Body of pancreas (tissue), 4 donors: ENCODE results near the gene KRT23. TPM values are rescaled to one million over a fixed set of nuclear protein-coding genes. Genes with fewer than 3 reads are reported as not detected.

ENCODE experiments used
- ATAC-seq: fragments of 150-250 bp; one replicate; pipeline ENCODE4 v1.9.1; 2016
- DNase-seq, 4 donors: peaks; one replicate each; pipeline ENCODE4 v3.0.0-alpha.2; 2019
- H3K27ac ChIP-seq, 4 donors: fragments of 200-600 bp; sonication (generic); 1 replicate in 3 of 4; 2 replicates in 1 of 4; pipeline versions ENCODE4 v1.5.1 to v1.6.1; 2016 to 2019; ENCODE audit warnings: mild to moderate bottlenecking in 1 of 4, mixed read lengths in 1 of 4, moderate library complexity in 1 of 4
- H3K27me3 ChIP-seq, 2 donors: fragments of 200-600 bp; sonication (generic); one replicate each; pipeline ENCODE4 v1.6.0; 2016; ENCODE audit warnings: mild to moderate bottlenecking in 1 of 2
- H3K36me3 ChIP-seq, 2 donors: fragments of 200-600 bp; sonication (generic); replicated peaks in 1 of 2; 2 replicates each; pipeline ENCODE4 v1.5.1; 2016; ENCODE audit warnings: low read depth in 2 of 2; ENCODE audit not compliant: insufficient read depth in 1 of 2
- H3K4me1 ChIP-seq: fragments of 200-600 bp; sonication (generic); one replicate; pipeline ENCODE4 v1.6.0; 2016
- H3K4me3 ChIP-seq, 2 donors: fragments of 200-600 bp; sonication (generic); 1 replicate in 1 of 2; 2 replicates in 1 of 2; pipeline ENCODE4 v1.5.1; 2016 to 2019
- H3K9me3 ChIP-seq, 3 donors: fragments of 200-600 bp; sonication (generic); 1 replicate in 2 of 3; 2 replicates in 1 of 3; pipeline ENCODE4 v1.5.1; 2016
- POLR2A ChIP-seq, 3 donors: fragments of 450-650 bp; IDR thresholded peaks; one replicate each; pipeline ENCODE4 v1.6.1; 2016; ENCODE audit warnings: antibody characterized with exemption in 3 of 3, mild to moderate bottlenecking in 2 of 3
- WGBS, 2 donors: methylation state at CpG; one replicate each; pipeline ENCODE4 v1.1.5; 2017; 5-methylcytosine and 5-hydroxymethylcytosine counted together
- intact Hi-C: fragments of 100-400 bp; cut with DNase I; formaldehyde crosslinking; loops from one replicate; pipeline ENCODE4 v1.15.1; 2023
- total RNA-seq, 2 donors: library from RNA; depleted of rRNA; stranded (reverse); fragments of >200 nt; gene quantifications; one replicate each; pipeline ENCODE4 v1.1.0, GENCODE V29; 2016
- TF ChIP-seq, protein P1 (sequence below), 7 experiments: fragments of 450-650 bp in 4 of 7; fragments of 200-600 bp in 3 of 7; sonication (generic) in 3 of 7; IDR thresholded peaks; one replicate each; pipeline ENCODE4 v1.5.1; 2016 to 2019; ENCODE audit warnings: antibody characterized with exemption in 7 of 7

Gene KRT23
- total RNA-seq, 2 donors from 2014 or later, result 2.3 to 9.6 TPM

DNA sequence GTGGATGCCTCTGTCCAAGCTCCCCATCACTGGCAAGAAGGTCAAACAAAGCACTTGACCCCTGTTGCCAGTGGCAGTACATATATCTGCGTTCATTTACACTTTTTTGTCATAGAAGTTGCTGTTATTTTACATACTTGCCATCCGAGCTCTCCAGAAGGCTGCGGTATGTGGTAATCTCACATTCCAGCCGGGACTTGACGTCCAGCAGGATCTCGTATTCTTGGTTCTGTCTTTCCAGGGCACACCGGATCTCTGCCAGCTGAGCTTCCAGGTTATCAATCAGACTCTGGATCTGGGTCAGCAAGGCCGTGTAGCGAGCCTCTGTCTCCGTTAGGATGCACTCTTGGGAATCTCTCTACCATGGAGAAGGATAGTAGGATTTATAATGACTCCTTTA, 22.7 kb upstream of the KRT23 start:
- Histone ChIP-seq H3K36me3 (no peaks in the 10 kb centered on the region), H3K27me3 (no peaks in the 10 kb centered on the region), H3K9me3 (no peaks in the 10 kb centered on the region), H3K27ac (peak overlapping the region in 3 of 4 donors; percentile 29 to 69 (median 68)), H3K4me3 (no peak overlapping the region), H3K4me1 (peaks cover 33% of the 10 kb centered on the region)
- 35 to 59% methylated on average over 10 of the region's 10 CpGs for WGBS, 2 donors
- TF ChIP-seq POLR2A (IDR thresholded peaks at IDR 0.05), result no peak
- TF ChIP-seq, protein P1, sequence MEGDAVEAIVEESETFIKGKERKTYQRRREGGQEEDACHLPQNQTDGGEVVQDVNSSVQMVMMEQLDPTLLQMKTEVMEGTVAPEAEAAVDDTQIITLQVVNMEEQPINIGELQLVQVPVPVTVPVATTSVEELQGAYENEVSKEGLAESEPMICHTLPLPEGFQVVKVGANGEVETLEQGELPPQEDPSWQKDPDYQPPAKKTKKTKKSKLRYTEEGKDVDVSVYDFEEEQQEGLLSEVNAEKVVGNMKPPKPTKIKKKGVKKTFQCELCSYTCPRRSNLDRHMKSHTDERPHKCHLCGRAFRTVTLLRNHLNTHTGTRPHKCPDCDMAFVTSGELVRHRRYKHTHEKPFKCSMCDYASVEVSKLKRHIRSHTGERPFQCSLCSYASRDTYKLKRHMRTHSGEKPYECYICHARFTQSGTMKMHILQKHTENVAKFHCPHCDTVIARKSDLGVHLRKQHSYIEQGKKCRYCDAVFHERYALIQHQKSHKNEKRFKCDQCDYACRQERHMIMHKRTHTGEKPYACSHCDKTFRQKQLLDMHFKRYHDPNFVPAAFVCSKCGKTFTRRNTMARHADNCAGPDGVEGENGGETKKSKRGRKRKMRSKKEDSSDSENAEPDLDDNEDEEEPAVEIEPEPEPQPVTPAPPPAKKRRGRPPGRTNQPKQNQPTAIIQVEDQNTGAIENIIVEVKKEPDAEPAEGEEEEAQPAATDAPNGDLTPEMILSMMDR (IDR thresholded peaks at IDR 0.05), result no peak
- no peak for ATAC-seq
- DNase-seq, result peak in 3 of 4 donors; percentile 17 to 52 (median 24)
- intact Hi-C loops, result no loop called here

DNA sequence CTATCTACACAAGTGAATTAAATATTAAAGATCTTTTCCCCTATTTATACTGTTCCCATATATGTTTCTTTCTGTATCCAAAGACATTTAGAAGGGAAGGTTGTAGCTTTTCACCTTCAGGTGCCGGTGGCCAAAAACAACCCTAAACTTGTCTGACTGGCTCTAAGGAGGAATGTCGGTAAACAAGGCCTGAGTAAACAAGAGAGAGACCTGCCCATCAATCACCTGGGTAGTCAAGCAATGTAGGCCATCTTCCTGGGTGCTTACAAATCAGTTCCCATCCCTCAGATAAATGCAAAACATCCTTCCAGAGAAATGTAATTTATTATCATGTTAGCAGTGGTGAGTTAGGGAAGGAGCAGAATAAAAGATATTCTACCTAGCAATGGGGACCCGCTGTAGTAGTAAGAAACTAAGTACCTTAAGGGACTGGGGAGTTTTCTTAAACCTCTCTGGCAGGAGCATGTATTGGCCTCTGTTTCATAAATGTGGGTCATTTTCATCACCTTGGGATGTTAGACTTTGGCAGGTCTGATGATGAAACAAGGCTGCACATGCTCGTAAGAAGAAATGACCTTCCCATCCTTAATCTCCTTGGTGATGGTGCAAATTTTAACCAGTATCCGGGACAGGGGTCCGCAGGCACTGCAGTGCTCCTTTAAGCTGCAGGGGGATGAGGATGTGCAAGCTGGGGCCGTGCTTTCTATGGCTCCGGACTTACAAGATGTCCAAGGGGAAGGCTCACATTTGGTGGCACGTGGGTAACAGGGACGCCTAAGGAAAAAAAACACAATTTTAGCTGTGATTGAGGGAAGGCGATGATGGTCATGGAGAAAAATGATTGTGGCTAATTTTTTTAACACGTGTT, 20.9 kb upstream of the KRT23 start:
- Histone ChIP-seq H3K4me1 (peaks cover 35% of the 10 kb centered on the region), H3K4me3 (no peak overlapping the region), H3K9me3 (no peaks in the 10 kb centered on the region), H3K27ac (peak overlapping the region in 3 of 4 donors; percentile 53 to 69 (median 53)), H3K27me3 (no peaks in the 10 kb centered on the region), H3K36me3 (no peaks in the 10 kb centered on the region)
- no peak for TF ChIP-seq POLR2A (IDR thresholded peaks at IDR 0.05)
- TF ChIP-seq, protein P1 (IDR thresholded peaks at IDR 0.05), result no peak
- intact Hi-C loops, result no loop called here
- peak in 3 of 4 donors; percentile 14 to 35 (median 25) for DNase-seq
- ATAC-seq, result peak; percentile 30
- WGBS, 2 donors, result 56 to 61% methylated on average over 12 of the region's 12 CpGs

DNA sequence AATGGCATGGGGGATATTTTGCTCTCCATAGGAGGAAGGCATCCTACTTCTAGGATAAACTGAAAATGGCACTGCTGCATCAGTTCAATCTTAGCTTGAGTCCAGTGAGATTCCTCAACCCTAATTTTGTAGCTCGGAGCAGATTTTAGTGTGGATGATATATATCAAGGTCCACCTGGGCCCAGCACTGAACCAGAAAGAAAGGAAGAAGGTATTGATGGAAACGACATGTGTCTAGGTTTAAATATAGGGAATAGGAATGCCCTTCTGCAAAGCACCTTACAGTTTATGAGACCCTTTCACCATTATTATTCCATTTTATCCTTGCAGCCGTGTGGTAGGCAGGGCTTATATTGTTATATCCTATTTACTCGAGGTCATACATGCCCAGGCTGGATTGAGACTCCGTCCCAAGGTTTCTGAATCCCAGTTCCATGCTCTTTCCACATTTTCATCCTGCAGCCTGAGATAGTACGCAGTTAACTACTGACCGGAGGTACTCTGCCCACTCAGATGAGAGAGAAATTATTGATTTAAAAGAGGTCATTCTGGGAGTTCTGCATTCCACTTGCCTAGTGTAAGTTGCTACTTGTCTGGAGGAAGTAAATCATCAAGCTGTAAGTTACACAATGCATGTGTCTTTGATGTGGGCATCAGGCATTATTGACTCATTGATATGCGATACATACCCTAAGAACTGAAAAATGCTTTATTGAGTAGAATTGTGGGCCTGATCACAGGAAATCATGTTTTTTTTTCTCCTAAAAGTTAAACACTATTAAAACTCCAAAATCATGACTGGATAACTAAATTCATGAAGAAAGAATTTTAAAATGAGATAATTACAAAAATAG, 19.2 kb upstream of the KRT23 start:
- Histone ChIP-seq H3K4me3 (no peak overlapping the region), H3K27ac (peak overlapping the region; percentile 37 to 69 (median 53)), H3K9me3 (no peaks in the 10 kb centered on the region), H3K36me3 (no peaks in the 10 kb centered on the region), H3K4me1 (peaks cover 36% of the 10 kb centered on the region), H3K27me3 (no peaks in the 10 kb centered on the region)
- intact Hi-C loops, result no loop called here
- TF ChIP-seq, protein P1 (IDR thresholded peaks at IDR 0.05), result no peak
- TF ChIP-seq POLR2A (IDR thresholded peaks at IDR 0.05), result peak in 1 of 3 donors; percentile 13
- peak; percentile 86 for ATAC-seq
- peak in 1 of 4 donors; percentile 26 for DNase-seq
- 49 to 56% methylated on average over 8 of the region's 8 CpGs for WGBS, 2 donors

DNA sequence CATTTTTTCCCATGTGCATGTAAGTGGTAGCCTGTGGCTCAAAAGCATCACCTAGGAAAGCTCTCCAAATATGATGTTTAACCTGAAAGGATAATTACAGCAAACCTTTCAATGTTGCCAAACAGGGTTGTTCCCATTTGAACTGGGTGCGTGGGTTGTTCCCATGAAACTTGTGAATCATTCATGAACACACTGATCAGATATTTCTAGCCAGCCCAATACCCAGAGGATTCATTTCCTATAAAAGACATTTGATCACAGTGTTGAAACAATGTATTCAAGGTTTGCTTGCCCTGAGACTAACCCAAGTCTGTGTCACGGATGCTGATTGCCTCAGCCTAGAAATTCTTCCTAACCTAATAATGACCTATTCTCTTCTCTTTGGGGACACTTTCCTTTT, 16.4 kb upstream of the KRT23 start:
- intact Hi-C loops, result no loop called here
- ATAC-seq, result peak; percentile 36
- no peaks in the 10 kb centered on the region for H3K36me3 ChIP-seq
- no peak overlapping the region for H3K4me3 ChIP-seq
- H3K27ac ChIP-seq, result peak overlapping the region; percentile 6 to 71 (median 36)
- peak in 2 of 4 donors; percentile 13 to 16 for DNase-seq
- no peak for TF ChIP-seq POLR2A (IDR thresholded peaks at IDR 0.05)
- TF ChIP-seq, protein P1 (IDR thresholded peaks at IDR 0.05), result no peak
- no peaks in the 10 kb centered on the region for H3K9me3 ChIP-seq
- peaks cover 29% of the 10 kb centered on the region for H3K4me1 ChIP-seq
- no peaks in the 10 kb centered on the region for H3K27me3 ChIP-seq
- WGBS, 2 donors, result 44 to 55% methylated on average over 2 of the region's 2 CpGs
